DMS79 treated with DMSO at 0.1 percent for 48 hours (cell line): Measurements from ENCODE around the gene LENEP.

ENCODE experiments used
- DNase-seq: peaks from one replicate; lab custom pipeline; 2025; lab: John Stamatoyannopoulos, UW

Gene LENEP

DNA sequence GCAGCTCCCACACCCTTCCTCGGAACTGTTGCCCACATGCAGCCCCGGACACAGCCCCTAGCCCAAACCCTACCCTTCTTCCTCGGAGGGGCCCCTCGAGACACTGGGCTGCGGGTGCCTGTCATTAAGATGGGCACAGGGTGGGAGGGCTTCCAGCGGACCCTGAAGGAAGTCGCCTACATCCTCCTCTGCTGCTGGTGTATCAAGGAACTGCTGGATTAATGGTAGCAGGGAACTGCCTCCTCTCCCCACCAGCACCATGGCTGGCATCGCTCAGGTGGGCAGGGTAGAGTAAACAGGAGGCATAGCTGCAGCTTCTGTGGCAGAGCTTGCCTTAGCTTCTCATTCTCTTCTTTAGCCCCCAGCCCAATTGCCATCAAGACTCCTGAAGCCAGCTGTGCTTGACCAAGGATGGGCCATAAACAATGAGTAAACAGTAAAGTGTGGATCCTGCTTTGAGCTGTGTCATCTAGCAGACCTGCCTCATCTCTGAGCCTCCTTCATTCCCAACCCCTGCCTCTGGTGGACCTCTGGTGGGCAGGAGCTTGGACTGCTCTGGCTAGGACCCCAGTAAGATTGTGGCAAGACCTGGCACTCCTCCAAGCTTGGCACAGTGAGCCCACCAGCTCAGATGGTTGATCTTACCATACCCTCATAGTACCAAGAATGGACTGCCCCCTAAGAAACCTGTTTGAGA, at the start of gene LENEP:
Gene LENEP, plus strand, starts transcription at position 15 of the 697 bp plus-strand sequence. Its CDS starts 22 bp downstream, at position 37.
- DNase-seq: no peak

DNA sequence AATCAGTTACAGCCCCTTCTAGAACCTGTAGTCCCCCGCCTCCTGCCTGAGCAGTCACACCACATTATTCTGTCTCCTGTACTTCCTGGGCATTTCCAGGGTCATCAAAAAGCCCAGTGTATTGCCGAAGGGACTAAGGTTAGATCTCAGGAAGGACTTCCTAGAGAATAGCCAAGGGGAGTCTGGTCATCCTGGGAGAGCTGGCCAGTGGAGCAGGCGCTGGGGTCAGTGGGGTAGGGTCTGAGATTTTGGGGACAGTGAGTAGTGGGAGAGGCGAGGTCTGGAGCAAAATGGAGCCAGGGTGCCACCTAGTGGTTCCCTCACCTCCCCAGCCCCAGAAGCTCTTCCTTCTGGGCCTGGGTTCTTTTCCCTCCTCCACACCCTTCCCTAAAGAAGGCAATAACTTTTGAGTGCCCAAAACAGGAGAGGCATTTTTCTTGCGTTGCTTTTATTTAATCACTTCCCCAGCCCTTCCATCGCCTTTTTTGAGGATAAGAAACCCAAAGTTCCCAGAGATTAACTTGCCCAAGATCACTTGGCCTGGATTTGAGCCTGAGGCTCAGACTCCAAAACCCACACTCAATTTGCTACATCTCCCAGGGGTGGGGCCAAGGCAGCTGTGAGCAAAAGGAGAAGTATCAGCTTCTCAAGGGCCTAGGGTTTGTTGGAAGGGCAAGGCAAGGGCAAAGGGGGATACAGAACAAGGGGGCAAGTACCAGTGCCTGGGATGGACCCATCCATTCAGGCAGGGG, 49.6 kb upstream of the LENEP start:
- DNase-seq: peak; percentile 24

DNA sequence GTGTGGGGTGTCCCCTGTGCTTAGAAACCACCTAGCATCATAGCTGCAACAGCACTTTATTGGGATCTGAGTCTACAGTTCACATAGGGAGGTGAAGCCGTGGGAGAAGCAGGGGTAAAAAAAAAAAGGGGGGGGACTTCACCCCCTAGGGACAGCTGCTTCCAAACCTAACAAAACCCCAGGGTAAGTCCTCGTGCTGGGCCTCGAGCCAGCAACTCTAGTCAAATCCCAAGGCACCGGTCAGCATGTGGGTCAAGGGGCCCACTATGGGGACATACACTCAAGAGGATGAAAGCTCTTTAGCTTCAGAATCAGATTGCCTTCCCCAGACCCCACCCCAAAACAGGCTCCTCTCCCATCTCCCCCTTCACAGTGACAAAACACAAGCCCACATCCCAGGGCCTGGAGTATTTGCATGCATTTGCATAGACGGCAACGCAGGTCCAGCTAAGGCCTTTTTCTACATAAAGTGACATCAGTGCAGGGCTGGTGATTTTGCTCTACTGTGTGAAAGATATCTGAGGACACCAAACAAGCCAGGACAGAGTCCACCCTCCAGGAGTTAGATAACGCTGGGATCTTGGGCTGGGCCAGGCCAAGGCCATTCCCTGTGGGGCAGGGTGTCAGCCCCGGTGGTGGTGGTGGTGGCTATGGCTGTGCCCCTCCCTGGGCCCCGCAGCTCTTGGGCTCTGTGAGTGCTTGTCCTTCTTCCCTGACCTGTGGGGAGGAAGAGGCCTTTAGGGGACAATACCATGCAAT, 48.8 kb upstream of the LENEP start:
- DNase-seq: no peak

- DNase-seq: no peak
Measured at GRCh38 chr1:154945160-154945961, 48.0 kb upstream of the LENEP start.

DNA sequence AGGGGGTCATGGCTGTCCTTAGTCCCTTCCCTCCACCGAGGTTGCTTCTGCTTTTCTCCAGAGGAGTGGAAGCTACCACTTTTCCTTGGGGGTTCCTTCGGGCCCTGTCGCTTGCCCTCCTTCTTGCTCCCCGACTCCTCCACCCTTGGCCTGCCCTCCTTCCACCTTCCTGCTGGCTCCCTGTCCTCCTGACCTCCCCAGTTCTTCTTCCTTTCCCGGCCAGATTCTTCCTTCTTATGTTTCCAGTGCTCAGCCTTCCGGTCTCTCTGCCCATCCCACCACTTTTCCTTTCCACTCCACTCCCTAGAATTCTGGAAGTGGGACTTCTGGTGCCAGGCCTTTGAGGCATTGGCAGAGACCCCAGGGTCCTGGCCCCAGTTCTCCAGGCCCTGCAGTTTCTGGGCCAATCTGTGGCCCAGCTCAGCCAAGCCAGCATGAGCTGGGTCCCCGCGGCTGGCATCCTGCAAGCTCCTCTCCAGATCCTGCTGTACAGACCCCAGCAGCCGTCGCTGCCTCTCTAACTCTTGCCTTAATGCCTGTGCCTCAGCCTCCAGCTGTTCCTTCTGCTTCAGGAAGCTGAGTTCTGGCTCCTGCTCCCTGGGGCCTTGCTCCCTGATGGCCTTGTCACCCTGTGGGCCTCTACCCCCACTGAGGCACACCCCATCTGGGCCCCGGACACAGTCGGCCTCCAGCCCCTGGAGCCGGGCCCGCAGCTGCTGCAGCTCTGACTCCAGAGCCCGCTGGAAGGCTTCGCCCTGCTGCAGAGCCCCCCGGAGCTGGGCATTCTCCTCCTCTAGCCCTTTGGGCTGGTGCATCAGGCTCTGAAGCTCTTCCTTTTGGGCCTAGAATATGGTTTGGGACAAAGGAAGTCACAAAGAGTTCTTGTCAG, 47.2 kb upstream of the LENEP start:
- DNase-seq: no peak

- no peak for DNase-seq
Measured at GRCh38 chr1:154948079-154948478, 45.3 kb upstream of the LENEP start.

- DNase-seq: no peak
Measured at GRCh38 chr1:154951901-154952657, 41.3 kb upstream of the LENEP start.

DNA sequence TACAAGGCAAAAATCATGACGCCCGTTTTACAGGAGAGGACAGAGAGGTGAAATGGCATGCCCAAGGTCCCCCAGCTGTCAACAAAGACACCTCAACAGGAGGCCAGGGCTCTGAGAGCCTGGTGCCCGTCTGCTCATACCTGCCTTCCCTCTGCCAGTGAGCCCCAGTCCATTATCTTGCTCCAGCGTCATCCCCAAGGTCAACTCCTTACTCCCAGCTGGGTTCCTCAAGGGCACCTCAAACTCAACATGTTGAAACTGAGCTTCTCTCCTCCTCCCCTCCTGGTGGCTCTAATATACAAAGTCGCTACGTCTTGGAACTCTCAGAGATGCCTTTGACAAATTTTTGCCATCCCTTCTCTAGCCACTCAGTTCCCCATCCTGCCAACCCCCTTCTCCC, 40.7 kb upstream of the LENEP start:
- no peak for DNase-seq

GRCh38 chr1:154953611-154954038, 39.8 kb upstream of the LENEP start:
- peak; percentile 8 for DNase-seq

DNA sequence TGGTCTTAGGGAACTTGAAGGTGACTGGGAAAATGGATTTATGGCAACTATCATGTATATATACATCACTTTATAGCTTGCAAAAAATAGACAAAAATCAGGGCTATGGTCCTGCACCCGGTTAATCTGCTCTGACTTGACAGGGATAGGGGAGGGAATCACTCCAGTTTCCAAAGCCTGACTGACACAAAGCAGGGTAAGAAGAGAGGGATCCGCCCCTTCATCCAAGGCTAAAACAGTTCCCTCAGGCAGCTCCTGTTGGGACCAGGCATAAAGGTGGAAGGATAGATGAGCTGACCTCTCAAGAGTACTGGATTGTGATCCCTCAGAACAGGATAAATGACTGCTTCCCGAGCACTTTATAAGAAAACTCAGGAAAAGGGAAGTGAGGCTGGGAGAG, 38.8 kb upstream of the LENEP start:
- DNase-seq: no peak

DNA sequence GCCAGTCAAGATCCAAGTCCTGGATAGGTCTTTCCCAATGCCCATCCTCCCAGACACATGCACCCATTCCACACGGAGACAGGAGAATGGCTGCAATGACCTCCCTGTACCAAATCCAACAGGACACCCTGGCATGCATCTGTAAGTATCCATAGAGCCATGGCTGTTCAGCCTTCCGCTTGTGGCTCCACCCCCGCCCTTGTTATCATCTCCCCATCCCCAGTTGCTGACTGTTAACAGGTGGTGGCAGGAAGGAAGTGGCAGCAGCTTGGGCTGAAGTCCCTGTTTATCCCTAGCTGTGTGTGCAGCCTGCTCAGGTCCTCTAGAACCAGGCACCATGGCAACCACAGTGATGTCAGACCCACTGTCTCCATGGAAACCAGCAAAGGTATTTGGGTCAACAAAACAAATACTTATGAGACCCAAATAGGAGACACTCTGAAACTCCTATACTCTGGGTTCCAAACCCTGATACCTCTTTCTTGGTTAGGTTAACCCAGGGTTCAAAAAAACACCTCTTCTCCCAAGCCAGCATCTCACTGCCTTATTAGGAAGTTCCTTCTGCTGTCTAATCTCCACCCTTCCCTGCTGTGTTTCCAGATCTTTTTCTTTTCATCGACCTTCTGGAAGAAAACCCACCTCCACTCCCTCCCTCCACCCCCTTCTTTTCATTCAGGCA, 38.2 kb upstream of the LENEP start:
- DNase-seq: peak; percentile 53

DNA sequence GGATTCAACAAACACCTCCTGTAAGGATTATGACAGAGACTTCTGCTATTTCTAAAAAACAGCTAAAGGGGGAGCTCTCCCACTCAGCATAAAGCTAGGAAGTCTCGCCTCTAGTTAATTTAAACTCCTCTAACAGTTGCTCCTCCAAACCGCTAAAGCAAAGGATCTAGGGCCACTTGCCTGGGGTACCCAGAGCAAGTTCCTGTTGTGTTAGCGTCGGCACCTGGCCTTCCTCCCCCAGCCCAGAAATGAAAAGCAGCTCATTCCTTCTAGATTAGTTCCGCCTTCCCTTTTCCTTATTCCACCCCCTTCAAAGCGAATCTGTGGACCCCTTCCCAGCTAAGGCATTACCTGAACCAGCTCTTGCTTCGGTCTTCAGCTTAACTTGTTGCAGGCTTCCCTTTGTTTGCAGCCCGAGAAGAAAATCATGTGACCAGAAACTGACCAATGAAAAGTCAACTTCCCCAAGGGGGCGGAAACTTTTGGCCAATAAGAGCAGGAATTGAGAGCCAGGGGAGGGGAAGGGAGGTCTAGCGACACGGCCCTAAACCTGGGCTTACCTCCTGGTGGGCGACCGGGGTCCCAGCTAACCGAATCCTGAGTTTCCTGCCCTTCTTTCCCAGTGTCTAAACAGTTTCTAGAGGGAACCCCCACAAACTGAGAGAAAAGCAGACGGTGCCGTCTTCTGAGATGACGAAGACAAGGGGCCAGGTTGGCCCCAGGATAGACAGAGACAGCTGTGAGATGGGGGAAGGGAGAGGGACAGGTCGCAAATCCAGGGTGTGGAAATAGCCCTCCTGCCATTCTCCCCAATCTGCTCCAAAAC, 37.5 kb upstream of the LENEP start, which contains the start of gene PBXIP1:
Gene PBXIP1, minus strand, starts transcription at position 382 of the 826 bp plus-strand sequence. CDS start 2,378 bp downstream, outside the sequence.
- peak; percentile 85 for DNase-seq

GRCh38 chr1:154956544-154956941, 36.8 kb upstream of the LENEP start:
- DNase-seq: no peak

DNA sequence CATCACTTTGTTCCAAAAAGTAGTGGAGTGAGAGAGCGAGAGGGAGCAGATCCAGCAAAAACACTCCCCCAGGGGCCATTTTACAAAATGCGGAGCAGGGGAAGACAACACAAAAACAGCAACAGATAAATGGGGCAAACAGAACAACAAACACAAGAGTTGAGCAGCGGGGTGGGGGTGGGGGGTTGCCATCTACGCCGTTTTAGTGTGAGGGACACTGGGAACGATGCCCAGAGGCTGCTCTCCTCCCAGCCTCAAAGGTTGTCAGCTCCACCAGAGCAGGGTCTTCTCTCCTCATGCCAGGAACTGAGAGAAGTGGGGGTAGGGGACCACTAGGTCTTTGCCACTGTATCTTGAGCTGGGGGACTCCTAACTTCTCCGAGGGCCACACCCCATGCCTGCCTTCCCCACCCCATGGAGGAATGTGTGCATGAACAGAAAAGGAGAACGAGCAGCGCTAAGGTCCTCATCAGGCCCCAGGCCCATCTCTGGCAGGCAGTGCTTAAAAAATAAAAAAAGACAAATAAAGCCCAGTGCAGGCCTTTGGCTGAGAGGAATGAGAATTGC, 36.2 kb upstream of the LENEP start:
- DNase-seq: no peak

DNA sequence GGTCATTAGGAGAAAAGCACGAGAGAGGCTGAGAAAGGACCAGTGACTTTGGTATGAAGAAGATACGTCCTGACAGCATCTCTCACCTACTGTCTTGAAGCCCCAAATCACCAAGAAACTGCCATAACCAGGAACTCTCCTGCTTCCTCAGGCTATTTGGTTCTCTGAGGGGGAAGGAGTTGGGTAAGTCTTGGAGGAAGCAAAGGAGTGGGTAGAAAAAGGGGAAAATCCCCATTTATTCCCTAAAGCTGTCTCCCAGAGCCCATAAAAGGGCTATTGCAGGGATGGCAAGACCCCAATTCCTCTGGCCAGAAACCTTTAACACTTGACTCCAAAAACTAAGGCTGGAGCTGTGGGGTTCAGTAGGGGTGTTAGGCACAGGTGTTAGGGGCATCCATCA, 35.4 kb upstream of the LENEP start:
- no peak for DNase-seq

DNA sequence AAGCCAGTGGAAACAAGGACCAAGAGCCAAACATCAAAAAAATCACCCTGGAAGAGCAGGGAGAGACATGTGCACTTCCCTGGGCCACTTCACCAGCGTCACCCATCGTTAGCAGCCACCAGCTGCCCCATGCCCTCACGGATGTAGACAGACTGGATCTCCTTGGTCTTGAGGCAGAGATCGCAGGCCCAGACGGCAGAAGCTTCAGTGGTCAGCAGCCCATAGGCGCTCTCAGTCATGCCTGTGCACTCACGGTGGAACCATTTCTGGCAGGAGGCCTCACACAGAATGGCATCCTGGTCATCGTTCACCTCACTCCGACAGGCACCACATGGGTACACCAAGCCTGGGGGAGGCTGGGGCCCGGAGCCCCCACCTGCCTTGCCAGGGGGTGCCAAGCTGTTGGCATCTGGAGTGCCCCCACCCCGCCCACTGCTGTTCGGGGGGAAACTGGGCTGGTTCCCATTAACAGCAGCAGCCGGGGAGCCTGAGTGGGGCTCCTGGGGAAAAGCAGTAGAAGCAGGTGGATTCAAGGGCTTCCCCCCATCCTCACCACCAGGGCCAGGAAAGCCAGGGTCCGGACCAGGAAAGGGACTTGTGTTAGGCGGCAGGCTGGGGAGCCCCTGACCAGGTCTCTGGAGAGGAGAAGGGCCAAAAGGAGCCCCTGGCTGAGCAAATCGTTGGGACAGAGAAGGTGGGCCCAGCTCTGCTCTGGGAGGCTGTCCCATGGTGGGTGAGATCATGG, 34.5 kb upstream of the LENEP start:
- DNase-seq: no peak

GRCh38 chr1:154959426-154959780, 34.0 kb upstream of the LENEP start:
- no peak for DNase-seq
